ENCODE results near the gene SLC66A1.

DNA sequence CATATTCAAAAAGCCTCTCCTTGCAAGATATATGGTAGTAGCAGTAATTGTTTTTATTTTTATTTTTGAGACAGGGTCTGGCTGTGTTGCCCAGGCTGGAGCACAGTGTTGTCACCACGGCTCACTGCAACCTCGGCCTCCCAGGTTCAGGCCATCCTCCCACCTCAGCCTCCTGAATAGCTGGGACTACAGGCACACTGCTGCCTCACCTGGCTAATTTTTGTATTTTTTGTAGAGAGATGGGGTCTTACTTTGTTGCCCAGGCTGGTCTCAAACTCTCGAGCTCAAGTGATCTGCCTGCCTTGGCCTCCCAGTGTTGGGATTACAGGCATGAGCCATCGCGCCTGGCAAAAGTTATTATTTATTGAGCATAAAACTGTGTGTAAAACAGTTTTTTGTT, 38.4 kb downstream of the SLC66A1 start:
- TF ChIP-seq, protein P1, sequence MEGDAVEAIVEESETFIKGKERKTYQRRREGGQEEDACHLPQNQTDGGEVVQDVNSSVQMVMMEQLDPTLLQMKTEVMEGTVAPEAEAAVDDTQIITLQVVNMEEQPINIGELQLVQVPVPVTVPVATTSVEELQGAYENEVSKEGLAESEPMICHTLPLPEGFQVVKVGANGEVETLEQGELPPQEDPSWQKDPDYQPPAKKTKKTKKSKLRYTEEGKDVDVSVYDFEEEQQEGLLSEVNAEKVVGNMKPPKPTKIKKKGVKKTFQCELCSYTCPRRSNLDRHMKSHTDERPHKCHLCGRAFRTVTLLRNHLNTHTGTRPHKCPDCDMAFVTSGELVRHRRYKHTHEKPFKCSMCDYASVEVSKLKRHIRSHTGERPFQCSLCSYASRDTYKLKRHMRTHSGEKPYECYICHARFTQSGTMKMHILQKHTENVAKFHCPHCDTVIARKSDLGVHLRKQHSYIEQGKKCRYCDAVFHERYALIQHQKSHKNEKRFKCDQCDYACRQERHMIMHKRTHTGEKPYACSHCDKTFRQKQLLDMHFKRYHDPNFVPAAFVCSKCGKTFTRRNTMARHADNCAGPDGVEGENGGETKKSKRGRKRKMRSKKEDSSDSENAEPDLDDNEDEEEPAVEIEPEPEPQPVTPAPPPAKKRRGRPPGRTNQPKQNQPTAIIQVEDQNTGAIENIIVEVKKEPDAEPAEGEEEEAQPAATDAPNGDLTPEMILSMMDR (IDR thresholded peaks at IDR 0.05; ENCODE audit: insufficient read depth, low read length): no peak
- no peak for TF ChIP-seq POLR2AphosphoS5 (IDR thresholded peaks at IDR 0.05; ENCODE audit: low read depth)

Measured in HL-60 (cell line).